ENCODE data around the gene CATSPERB. TPM values are rescaled to one million over a fixed set of nuclear protein-coding genes. Genes with fewer than 3 reads are reported as not detected.

The CATSPERB gene, protein sequence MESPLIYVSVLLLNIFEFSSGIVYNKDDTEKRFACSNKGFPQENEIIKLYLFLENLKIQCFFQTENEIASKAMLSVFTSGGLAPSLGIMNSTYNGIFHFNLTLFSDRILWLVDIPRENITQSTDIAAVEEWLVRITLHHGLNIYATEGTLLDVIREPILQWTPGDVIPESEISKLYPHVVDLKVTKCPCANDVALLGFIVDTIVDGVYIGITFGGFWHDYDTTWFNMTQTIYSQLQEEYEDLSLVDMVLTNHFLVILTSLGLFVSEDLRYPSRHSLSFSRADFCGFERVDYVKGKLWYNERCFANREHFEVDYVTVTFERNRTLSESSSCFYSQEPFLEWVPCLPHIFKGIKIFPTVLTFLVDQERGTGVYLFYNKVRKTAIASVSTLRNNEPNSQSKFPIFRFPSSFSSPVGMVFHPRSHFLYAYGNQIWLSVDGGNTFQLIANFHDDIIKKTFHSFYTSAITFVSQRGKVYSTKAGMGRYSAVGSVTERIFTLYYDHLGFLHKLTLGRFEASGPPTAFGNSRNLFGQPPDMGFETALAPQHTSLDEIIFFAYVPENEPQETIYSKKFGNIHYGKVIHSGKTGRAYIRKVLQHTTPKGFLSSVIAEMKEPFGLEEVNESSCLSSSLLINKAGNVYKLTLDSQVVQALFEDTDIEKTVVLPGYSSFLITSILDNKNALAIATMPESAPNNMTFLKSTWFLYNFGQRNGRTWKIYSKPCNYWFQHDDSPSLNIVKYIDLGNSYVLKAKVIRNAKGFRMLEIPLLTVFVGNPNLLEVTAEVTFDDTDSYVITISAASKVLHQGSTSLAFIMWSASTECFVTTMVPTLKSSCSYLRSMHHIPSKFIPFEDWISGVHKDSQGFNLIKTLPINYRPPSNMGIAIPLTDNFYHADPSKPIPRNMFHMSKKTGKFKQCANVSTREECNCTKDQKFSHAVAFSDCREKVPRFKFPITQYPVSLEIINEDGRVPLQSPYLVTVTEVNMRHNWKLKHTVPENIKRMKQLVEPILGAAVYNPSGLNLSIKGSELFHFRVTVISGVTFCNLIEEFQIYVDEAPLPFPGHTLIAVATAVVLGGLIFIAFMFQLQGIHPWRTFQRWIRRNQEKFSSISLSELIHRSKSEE
- 1 to 10 TPM in 2 of 9 donors, under 1 TPM in 4, not detected in 3; 0.16 to 1.3 (median 0.60) TPM for total RNA-seq
- under 1 TPM; 0.04 to 0.15 TPM for polyA plus RNA-seq
- long read RNA-seq, donor 1: 0 reads
- long read RNA-seq, donor 2: 0 reads
- long read RNA-seq, donor 3: 0 reads

GRCh38 chr14:91731986-91732385, at the start of gene CATSPERB:
Gene CATSPERB, minus strand, starts transcription at chr14:91732086. Its CDS starts 2,607 bp downstream, at chr14:91729479.
- no peaks in the 10 kb centered on the region for H3K4me1 ChIP-seq
- no peak for TF ChIP-seq POLR2A (IDR thresholded peaks at IDR 0.05)
- TF ChIP-seq, protein P1, sequence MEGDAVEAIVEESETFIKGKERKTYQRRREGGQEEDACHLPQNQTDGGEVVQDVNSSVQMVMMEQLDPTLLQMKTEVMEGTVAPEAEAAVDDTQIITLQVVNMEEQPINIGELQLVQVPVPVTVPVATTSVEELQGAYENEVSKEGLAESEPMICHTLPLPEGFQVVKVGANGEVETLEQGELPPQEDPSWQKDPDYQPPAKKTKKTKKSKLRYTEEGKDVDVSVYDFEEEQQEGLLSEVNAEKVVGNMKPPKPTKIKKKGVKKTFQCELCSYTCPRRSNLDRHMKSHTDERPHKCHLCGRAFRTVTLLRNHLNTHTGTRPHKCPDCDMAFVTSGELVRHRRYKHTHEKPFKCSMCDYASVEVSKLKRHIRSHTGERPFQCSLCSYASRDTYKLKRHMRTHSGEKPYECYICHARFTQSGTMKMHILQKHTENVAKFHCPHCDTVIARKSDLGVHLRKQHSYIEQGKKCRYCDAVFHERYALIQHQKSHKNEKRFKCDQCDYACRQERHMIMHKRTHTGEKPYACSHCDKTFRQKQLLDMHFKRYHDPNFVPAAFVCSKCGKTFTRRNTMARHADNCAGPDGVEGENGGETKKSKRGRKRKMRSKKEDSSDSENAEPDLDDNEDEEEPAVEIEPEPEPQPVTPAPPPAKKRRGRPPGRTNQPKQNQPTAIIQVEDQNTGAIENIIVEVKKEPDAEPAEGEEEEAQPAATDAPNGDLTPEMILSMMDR (IDR thresholded peaks at IDR 0.05): no peak

DNA sequence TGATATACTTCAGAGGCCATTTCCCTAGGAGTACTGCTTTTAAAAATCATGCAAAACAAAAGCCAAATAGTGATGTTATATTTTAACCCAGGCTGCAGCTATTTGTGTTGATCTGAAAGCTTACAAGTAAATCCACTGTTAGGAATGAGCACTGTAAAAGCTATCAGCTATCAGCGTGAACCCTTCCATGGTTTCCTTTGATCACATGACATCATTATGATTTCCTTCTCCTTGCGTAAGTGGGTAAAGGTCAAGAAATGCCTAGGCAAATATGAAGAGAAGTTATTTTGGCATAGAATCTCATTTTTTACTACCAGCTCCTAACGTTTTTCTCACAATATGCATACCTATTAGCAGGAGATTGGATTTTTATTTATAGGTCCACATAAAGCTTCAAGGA, 48.6 kb upstream of the CATSPERB start:
- ATAC-seq (no peak), DNase-seq (no peak)
- peaks cover 0 to 8% (median 0%) of the 10 kb centered on the region in 9 donors for H3K36me3 ChIP-seq
- WGBS, 4 donors: 39 to 47% (median 44%) methylated on average over 3 of the region's 3 CpGs
- no peaks in the 10 kb centered on the region for H3K4me1 ChIP-seq
- no peaks in the 10 kb centered on the region for H3K27me3 ChIP-seq
- H3K4me3 ChIP-seq: no peak overlapping the region
- H3K9me3 ChIP-seq: no peaks in the 10 kb centered on the region
- intact Hi-C loops (cut with DNase I): no loop called here
- no peak for TF ChIP-seq POLR2A (IDR thresholded peaks at IDR 0.05)
- TF ChIP-seq, protein P1 (IDR thresholded peaks at IDR 0.05): no peak
- no peak overlapping the region for H3K27ac ChIP-seq

More at GRCh38 chr14:91731986-91732385, at the start of gene CATSPERB:
- no peaks in the 10 kb centered on the region for H3K9me3 ChIP-seq
- WGBS, 4 donors: 87 to 94% (median 91%) methylated on average over 2 of the region's 2 CpGs
- H3K27me3 ChIP-seq: no peaks in the 10 kb centered on the region
- ATAC-seq (no peak), DNase-seq (no peak)
- no peak within 1 kb of the TSS for H3K4me3 ChIP-seq
- intact Hi-C loops (cut with DNase I): no loop called here
- H3K27ac ChIP-seq: no peak within 1 kb of the TSS
- no peaks in the 10 kb centered on the region for H3K36me3 ChIP-seq

DNA sequence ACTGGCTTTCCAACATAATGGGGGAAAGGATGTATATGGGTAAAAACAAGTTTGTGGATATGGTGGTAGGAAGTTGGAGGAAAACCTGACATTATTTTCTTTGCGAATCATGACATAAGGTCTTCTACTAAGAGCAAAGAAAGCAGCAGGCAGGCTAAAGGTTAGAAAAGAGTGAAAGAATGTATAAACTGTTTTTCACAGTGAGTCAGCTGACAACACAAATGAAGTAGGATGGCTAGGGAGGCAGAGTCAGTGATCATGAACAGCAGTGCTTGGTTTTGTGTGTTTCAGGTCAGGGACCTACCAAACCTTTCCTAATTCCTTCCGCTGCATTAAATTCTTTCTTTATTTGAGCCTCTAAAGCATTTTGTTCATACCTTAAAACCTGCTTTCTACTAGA, 46.3 kb upstream of the CATSPERB start:
- ATAC-seq (no peak), DNase-seq (no peak)
- TF ChIP-seq, protein P1 (IDR thresholded peaks at IDR 0.05): no peak
- no peak for TF ChIP-seq POLR2A (IDR thresholded peaks at IDR 0.05)
- WGBS, 4 donors: 94 to 99% (median 96%) methylated on average over 2 of the region's 2 CpGs
- no peak overlapping the region for H3K4me3 ChIP-seq
- no peaks in the 10 kb centered on the region for H3K4me1 ChIP-seq
- no peaks in the 10 kb centered on the region for H3K9me3 ChIP-seq
- peaks cover 0 to 4% (median 0%) of the 10 kb centered on the region in 9 donors for H3K36me3 ChIP-seq
- H3K27ac ChIP-seq: no peak overlapping the region
- H3K27me3 ChIP-seq: no peaks in the 10 kb centered on the region
- intact Hi-C loops (cut with DNase I): no loop called here

Data from heart left ventricle (tissue), 16 donors.